NCI-H446 (cell line): Measurements from ENCODE around the gene BSN.

ENCODE experiments used
- DNase-seq, 2 experiments: peaks; one replicate each; lab custom pipeline; 2025; lab: John Stamatoyannopoulos, UW

BSN gene

GRCh38 chr3:49715611-49716121 is 161.4 kb downstream of the BSN start:
- DNase-seq = no peak

- DNase-seq = no peak
Observed at GRCh38 chr3:49716169-49716568, 161.9 kb downstream of the BSN start.

- DNase-seq = no peak
Observed at GRCh38 chr3:49716691-49717210, 162.5 kb downstream of the BSN start.

- no peak for DNase-seq
Observed at GRCh38 chr3:49717211-49717958, 163.1 kb downstream of the BSN start.

GRCh38 chr3:49717959-49718857 is 163.9 kb downstream of the BSN start:
- no peak for DNase-seq

GRCh38 chr3:49718858-49719213 is 164.6 kb downstream of the BSN start:
- no peak for DNase-seq

GRCh38 chr3:49719214-49719884 is 165.1 kb downstream of the BSN start, which contains the start of gene AMIGO3:
TSS of gene AMIGO3 (minus strand) at chr3:49719684. CDS start at chr3:49719465, 219 bp downstream.
- peak; percentile 68 to 85 for DNase-seq
